Endothelial cell of umbilical vein (primary cell): ENCODE data around the gene RPS18. TPM values are rescaled to one million over a fixed set of nuclear protein-coding genes. Genes with fewer than 3 reads are reported as not detected.

Source experiments
- BruUV-seq: library from RNA; stranded (reverse); fragments of 400-500 nt; replicated peaks from 2 replicates; lab custom pipeline; 2021; lab: Mats Ljungman, UMichigan
- CTCF ChIA-PET: fragments of 300-600, 350-600 bp; sonication (Branson Sonifier 250); formaldehyde crosslinking; loops from one replicate; lab custom pipeline; 2021; ENCODE audit warnings: antibody characterized with exemption, inconsistent platforms; lab: Charles Lee
- POLR2A ChIA-PET: fragments of 300-600, 350-600 bp; sonication (Branson Sonifier 250); formaldehyde crosslinking; loops from one replicate; lab custom pipeline; 2021; ENCODE audit warnings: antibody characterized with exemption, inconsistent platforms; lab: Charles Lee
- DNase-seq: peaks from one replicate; pipeline ENCODE4 v3.0.0-alpha.2; 2011; ENCODE audit warnings: low read depth, low spot score
- FAIRE-seq: peaks from 2 replicates; lab custom pipeline; 2011; peaks lifted over from hg19 to GRCh38; lab: Jason Lieb, UNC
- H2AFZ ChIP-seq: 2 replicates; pipeline ENCODE4 v1.6.0; 2012; ENCODE audit warnings: low read depth, low read length, control low read depth, inconsistent platforms
- H3K27ac ChIP-seq: 2 replicates; pipeline ENCODE4 v1.5.1; 2011; ENCODE audit warnings: low read depth, mild to moderate bottlenecking, control low read depth, low read length, moderate library complexity; ENCODE audit not compliant: insufficient read depth
- H3K27me3 ChIP-seq, 2 experiments: 2 replicates each; pipeline versions ENCODE4 v1.6.0 to v1.6.1; 2011; ENCODE audit warnings: low read length in 2 of 2, mixed read lengths in 1 of 2; ENCODE audit not compliant: control insufficient read depth in 2 of 2, insufficient read depth in 2 of 2
- H3K36me3 ChIP-seq, 2 experiments: 2 replicates in 1 of 2; 3 replicates in 1 of 2; pipeline ENCODE4 v1.5.1; 2011; ENCODE audit warnings: low read length in 2 of 2, mild to moderate bottlenecking in 1 of 2, moderate library complexity in 1 of 2; ENCODE audit not compliant: control insufficient read depth in 2 of 2, insufficient read depth in 2 of 2; ENCODE audit errors: extremely low read depth in 1 of 2
- H3K4me1 ChIP-seq: 3 replicates; pipeline ENCODE4 v1.5.1; 2011; ENCODE audit warnings: mild to moderate bottlenecking, low read length; ENCODE audit not compliant: control insufficient read depth, insufficient read depth; ENCODE audit errors: extremely low read depth
- H3K4me2 ChIP-seq: 2 replicates; pipeline ENCODE4 v1.6.1; 2011; ENCODE audit warnings: low read length, control low read depth, mixed read lengths; ENCODE audit not compliant: insufficient read depth
- H3K4me3 ChIP-seq, 3 experiments: fragments of 200-600 bp in 1 of 3; sonication (generic), shearing (Covaris generic) in 1 of 3; replicated peaks in 1 of 3; 2 replicates each; pipeline ENCODE4 v1.5.1; 2011 to 2016; ENCODE audit warnings: control low read depth in 3 of 3, low read length in 3 of 3, mild to moderate bottlenecking in 2 of 3, inconsistent platforms in 1 of 3, low read depth in 1 of 3, moderate library complexity in 1 of 3; ENCODE audit not compliant: insufficient read depth in 1 of 3
- H3K79me2 ChIP-seq: 2 replicates; pipeline ENCODE4 v1.6.0; 2012; ENCODE audit warnings: low read length, inconsistent platforms; ENCODE audit not compliant: control insufficient read depth, insufficient read depth
- H3K9ac ChIP-seq: replicated peaks from 2 replicates; pipeline ENCODE3; 2011; ENCODE audit warnings: low read length, control low read depth; ENCODE audit not compliant: insufficient read depth; ENCODE audit errors: extremely low read depth
- H3K9me1 ChIP-seq: replicated peaks from 3 replicates; pipeline ENCODE4 v1.6.0; 2011; ENCODE audit warnings: mild to moderate bottlenecking, low read length; ENCODE audit not compliant: control insufficient read depth, insufficient read depth; ENCODE audit errors: extremely low read depth
- H3K9me3 ChIP-seq: replicated peaks from 2 replicates; pipeline ENCODE4 v1.5.1; 2012; ENCODE audit warnings: low read length, inconsistent platforms; ENCODE audit not compliant: control insufficient read depth, insufficient read depth
- H4K20me1 ChIP-seq: replicated peaks from 2 replicates; pipeline ENCODE3; 2011; ENCODE audit warnings: mild to moderate bottlenecking, low read length; ENCODE audit not compliant: control insufficient read depth, insufficient read depth; ENCODE audit errors: extremely low read depth
- EZH2 ChIP-seq: IDR thresholded peaks from 2 replicates; pipeline ENCODE4 v1.6.1; 2012; ENCODE audit warnings: borderline replicate concordance, low read depth, mild to moderate bottlenecking, moderate library complexity, low read length, inconsistent platforms; ENCODE audit not compliant: severe bottlenecking
- FOS ChIP-seq: IDR thresholded peaks from 2 replicates; pipeline ENCODE4 v1.6.1; 2011; ENCODE audit warnings: mild to moderate bottlenecking, low read length, moderate library complexity, borderline replicate concordance; ENCODE audit not compliant: insufficient read depth
- GATA2 ChIP-seq: IDR thresholded peaks from 2 replicates; pipeline ENCODE4 v1.7.0; 2011; ENCODE audit warnings: low read depth, mild to moderate bottlenecking, moderate library complexity, mixed read lengths, low read length; ENCODE audit not compliant: insufficient read length, insufficient read depth
- JUN ChIP-seq: IDR thresholded peaks from 2 replicates; pipeline ENCODE4 v1.6.1; 2011; ENCODE audit warnings: borderline replicate concordance, low read depth; ENCODE audit not compliant: insufficient read length, insufficient read depth
- MYC ChIP-seq: IDR thresholded peaks from one replicate; pipeline ENCODE4 v1.6.1; 2011; ENCODE audit warnings: mild to moderate bottlenecking, low read depth, low read length
- POLR2A ChIP-seq: IDR thresholded peaks from 2 replicates; pipeline ENCODE4 v1.6.1; 2012; ENCODE audit warnings: low read depth, mild to moderate bottlenecking, control low read depth, low read length
- POLR2AphosphoS5 ChIP-seq: IDR thresholded peaks from 2 replicates; pipeline ENCODE4 v1.6.1; 2012; ENCODE audit warnings: low read depth, mild to moderate bottlenecking, control low read depth, low read length, moderate library complexity; ENCODE audit not compliant: insufficient read depth
- dilution Hi-C: fragments of 300-500 bp; cut with MboI; formaldehyde crosslinking; loops from one replicate; pipeline ENCODE4 v1.15.0; 2019; ENCODE audit warnings: low sequenced_read_pairs; ENCODE audit not compliant: extremely low pct_ligation_motif_present
- intact Hi-C: fragments of 100-400 bp; cut with micrococcal nuclease; formaldehyde crosslinking; loops from one replicate; pipeline ENCODE4 v1.10.0; 2022
- polyA plus RNA-seq, 4 experiments: library from polyadenylated mRNA; depleted of rRNA in 3 of 4; stranded (reverse) in 3 of 4; unstranded in 1 of 4; fragments of >200 nt; gene quantifications; 2 replicates each; pipeline versions ENCODE4 v1.2.1 to v1.2.3, GENCODE V29; 2011 to 2012; ENCODE audit warnings: missing spikeins in 1 of 4
- total RNA-seq: library from RNA; stranded (reverse); gene quantifications from 2 replicates; pipeline ENCODE4 v1.2.3, GENCODE V29; 2021
- TF ChIP-seq, protein P1 (sequence below): IDR thresholded peaks from 2 replicates; pipeline ENCODE4 v1.6.1; 2011; ENCODE audit not compliant: insufficient read depth, insufficient read length
- TF ChIP-seq, protein P2 (sequence below), 2 donors: IDR thresholded peaks; 1 replicate in 1 of 2; 2 replicates in 1 of 2; pipeline ENCODE4 v1.5.1; 2011; ENCODE audit warnings: low read length in 2 of 2, mild to moderate bottlenecking in 2 of 2, moderate library complexity in 2 of 2, control low read depth in 1 of 2, inconsistent platforms in 1 of 2, low read depth in 1 of 2; ENCODE audit not compliant: insufficient read depth in 1 of 2; ENCODE audit errors: extremely low read depth in 1 of 2

RPS18 gene
- total and polyA plus RNA-seq, 2 donors (not counting 3 experiments of a cell fraction or from before 2014, with no cell fraction given) = 2,336 to 5,541 TPM

DNA sequence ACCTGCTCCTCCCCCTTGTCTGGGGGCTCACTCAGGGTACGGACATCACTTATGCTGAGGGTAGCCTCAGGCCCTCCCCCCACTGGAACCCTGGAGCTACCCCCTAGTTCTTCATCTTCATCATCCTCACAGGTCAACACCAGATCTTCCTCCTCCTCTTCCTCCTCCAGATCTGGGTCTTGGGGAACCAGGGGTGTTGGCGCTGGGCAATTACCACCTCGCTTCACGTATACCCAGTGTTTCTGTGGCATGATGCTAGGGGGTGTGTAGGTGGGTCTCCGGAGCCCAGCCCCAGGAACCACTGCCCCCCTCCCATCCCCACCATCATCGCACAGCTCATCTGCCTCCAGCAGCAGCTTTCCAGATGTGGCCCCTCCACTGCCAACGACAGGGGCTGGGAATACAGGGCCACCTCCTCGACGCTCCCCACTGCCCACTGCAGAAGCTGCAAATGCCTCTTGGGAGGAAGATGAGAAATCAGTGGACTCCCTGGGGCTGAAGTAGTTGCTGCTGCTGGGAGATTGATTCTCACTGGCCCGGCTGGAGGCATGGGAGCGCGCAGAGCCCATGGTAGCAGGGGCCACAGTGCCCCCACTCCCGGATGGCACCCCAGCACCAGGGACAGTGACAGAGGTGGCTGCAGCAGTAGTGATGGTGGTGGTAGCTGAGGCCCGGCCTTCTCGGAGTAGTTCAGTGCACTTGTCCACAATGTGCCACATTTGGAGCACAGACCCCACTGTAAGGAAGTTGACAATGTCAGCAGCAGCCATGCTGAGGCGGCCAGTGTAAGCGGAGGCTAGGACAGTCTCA, 44.1 kb downstream of the RPS18 start:
- H3K9me3 ChIP-seq = no peaks in the 10 kb centered on the region
- TF ChIP-seq MYC (no peak), JUN (no peak), FOS (no peak), POLR2A (no peak), EZH2 (no peak), GATA2 (no peak), POLR2AphosphoS5 (no peak)
- TF ChIP-seq, protein P1, sequence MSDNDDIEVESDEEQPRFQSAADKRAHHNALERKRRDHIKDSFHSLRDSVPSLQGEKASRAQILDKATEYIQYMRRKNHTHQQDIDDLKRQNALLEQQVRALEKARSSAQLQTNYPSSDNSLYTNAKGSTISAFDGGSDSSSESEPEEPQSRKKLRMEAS = no peak
- TF ChIP-seq, protein P2, sequence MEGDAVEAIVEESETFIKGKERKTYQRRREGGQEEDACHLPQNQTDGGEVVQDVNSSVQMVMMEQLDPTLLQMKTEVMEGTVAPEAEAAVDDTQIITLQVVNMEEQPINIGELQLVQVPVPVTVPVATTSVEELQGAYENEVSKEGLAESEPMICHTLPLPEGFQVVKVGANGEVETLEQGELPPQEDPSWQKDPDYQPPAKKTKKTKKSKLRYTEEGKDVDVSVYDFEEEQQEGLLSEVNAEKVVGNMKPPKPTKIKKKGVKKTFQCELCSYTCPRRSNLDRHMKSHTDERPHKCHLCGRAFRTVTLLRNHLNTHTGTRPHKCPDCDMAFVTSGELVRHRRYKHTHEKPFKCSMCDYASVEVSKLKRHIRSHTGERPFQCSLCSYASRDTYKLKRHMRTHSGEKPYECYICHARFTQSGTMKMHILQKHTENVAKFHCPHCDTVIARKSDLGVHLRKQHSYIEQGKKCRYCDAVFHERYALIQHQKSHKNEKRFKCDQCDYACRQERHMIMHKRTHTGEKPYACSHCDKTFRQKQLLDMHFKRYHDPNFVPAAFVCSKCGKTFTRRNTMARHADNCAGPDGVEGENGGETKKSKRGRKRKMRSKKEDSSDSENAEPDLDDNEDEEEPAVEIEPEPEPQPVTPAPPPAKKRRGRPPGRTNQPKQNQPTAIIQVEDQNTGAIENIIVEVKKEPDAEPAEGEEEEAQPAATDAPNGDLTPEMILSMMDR (IDR thresholded peaks at IDR 0.05; ENCODE audit: extremely low read depth in 1 of 2, insufficient read depth in 1 of 2, low read depth in 1 of 2, low read length in 2 of 2) = no peak
- DNase-seq (no peak), FAIRE-seq (no peak)
- no peak overlapping the region for H3K9ac ChIP-seq
- dilution Hi-C loops = no loop called here
- POLR2A ChIA-PET = no interaction called here
- no peak overlapping the region for H3K27ac ChIP-seq
- peaks cover 5 to 22% of the 10 kb centered on the region in 2 experiments for H3K36me3 ChIP-seq
- no peaks in the 10 kb centered on the region for H4K20me1 ChIP-seq
- peaks cover 45% of the 10 kb centered on the region for H3K4me1 ChIP-seq
- H3K9me1 ChIP-seq = no peaks in the 10 kb centered on the region
- BruUV-seq = no TSS peak
- H3K4me3 ChIP-seq = no peak overlapping the region
- H3K79me2 ChIP-seq = peaks cover 35% of the 10 kb centered on the region
- no peak overlapping the region for H2AFZ ChIP-seq
- intact Hi-C loops = loop anchor here (10.0 kb wide), 1 partner anchor 259 kb away; no protein-coding TSS in a partner anchor
- no peaks in the 10 kb centered on the region for H3K27me3 ChIP-seq
- CTCF ChIA-PET = no interaction called here
- no peak overlapping the region for H3K4me2 ChIP-seq
